ENCODE measurements around the gene ADAMTS4.

Gene ADAMTS4

DNA sequence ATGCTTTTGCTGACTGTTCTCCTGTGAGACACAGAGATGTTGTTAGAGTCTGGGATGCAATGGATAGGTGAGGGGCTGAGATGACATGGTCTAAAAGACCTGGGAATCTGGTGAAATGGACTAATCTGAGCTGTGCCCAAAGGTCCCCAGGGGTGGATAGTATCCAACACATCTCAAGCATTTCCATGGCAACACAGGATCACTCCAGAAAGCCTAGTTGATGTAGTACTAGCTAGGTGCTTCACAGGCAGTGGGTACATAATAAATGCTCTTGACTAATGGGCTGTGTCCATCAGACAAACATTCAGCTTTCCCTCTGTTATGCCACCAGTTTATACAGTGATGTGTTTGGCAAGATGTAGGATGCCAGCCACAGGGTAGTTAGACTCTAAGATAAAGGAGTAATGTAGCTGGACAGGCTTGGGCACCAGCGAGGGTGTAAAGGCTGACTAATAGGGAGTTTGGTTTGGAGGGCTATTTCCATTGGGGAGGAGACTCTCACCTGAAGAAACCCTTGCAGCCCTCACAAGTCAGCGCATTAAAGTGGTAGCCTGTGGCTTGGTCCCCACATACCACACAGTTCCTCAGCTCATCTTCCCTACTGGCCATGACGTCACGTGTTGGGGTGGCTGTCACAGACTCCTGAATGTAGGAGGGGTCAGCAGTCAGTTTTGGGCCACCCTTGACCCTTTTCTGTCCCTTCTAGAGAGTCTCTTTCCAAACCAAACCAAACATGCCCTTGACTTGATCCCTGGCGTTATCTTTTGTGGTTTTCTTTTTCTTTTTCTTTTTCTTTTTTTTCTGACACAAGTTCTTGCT is 37.3 kb upstream of the ADAMTS4 start:
- no peak overlapping the region for H3K4me3 ChIP-seq (ENCODE audit: low read depth, low read length)
- TF ChIP-seq, protein P1, sequence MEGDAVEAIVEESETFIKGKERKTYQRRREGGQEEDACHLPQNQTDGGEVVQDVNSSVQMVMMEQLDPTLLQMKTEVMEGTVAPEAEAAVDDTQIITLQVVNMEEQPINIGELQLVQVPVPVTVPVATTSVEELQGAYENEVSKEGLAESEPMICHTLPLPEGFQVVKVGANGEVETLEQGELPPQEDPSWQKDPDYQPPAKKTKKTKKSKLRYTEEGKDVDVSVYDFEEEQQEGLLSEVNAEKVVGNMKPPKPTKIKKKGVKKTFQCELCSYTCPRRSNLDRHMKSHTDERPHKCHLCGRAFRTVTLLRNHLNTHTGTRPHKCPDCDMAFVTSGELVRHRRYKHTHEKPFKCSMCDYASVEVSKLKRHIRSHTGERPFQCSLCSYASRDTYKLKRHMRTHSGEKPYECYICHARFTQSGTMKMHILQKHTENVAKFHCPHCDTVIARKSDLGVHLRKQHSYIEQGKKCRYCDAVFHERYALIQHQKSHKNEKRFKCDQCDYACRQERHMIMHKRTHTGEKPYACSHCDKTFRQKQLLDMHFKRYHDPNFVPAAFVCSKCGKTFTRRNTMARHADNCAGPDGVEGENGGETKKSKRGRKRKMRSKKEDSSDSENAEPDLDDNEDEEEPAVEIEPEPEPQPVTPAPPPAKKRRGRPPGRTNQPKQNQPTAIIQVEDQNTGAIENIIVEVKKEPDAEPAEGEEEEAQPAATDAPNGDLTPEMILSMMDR (IDR thresholded peaks at IDR 0.05; ENCODE audit: insufficient read depth, low read length, missing control alignments) = no peak
- CTCF ChIA-PET = interaction anchor here (1.0 to 8.4 kb wide), 5 partner anchors 9 to 145 kb away, joined by 3 to 120 read pairs (median 4); partner anchors contain the start of genes APOA2 and TOMM40L
- DNase-seq (ENCODE audit: low read depth, low spot score) = no peak
- POLR2A ChIA-PET = no interaction called here

DNA sequence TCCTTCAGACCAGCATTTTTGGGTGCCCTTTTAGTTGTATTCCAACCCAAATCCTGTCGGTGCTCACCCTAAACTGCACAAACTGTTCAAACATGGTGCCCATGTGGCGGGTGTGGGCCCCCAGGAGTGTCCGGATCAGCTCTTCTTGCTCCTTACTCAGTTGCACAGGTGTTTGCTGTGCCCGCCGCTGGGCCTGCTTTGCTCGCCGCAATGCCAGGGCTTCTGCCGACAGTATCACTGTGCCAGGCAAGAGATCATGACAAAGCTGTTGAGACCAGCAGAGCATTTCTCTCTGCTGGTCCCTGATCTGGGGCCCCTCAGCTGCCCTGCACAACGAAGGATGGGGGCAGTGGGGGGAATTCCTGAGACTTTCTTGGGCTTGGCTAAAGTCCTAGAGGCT is 34.2 kb upstream of the ADAMTS4 start:
- CTCF ChIA-PET = interaction anchor here (1.1 to 2.1 kb wide), 5 partner anchors 51 to 151 kb away, joined by 3 to 17 read pairs (median 8); no protein-coding TSS in a partner anchor
- no peak for DNase-seq (ENCODE audit: low read depth, low spot score)
- TF ChIP-seq, protein P1 (IDR thresholded peaks at IDR 0.05; ENCODE audit: insufficient read depth, low read length, missing control alignments) = no peak
- POLR2A ChIA-PET = interaction anchor here (0.6 kb wide), 1 partner anchor 36 kb away, joined by 3 read pairs; no protein-coding TSS in a partner anchor
- no peak overlapping the region for H3K4me3 ChIP-seq (ENCODE audit: low read depth, low read length)

DNA sequence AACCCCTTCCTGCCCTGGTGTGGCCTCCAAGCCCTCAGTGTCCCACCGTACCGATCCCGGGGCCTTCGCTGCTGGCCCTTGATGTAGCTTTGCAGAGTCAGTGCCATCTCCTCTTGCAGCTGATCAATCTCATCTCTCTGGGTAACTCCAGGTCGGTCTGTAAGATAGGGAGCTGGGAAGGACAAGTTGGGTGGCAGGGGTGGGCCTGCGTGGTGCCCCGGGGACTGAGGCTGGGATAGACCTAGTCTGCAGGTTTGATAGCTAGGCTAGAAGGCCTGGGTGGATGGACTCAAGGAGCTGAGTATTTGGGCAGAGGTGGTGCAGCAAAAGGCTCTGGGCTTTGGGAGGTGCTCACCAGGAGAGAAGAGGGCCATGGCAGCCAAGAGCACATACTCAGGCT is 31.9 kb upstream of the ADAMTS4 start:
- DNase-seq (ENCODE audit: low read depth, low spot score) = no peak
- ChIA-PET CTCF (interaction anchor here (0.9 to 23.5 kb wide), 9 partner anchors 8 to 151 kb away, joined by 3 to 758 read pairs (median 97); partner anchors contain the start of genes ADAMTS4, CFAP126, FCER1G and NDUFS2), POLR2A (no interaction called here)
- TF ChIP-seq, protein P1 (IDR thresholded peaks at IDR 0.05; ENCODE audit: insufficient read depth, low read length, missing control alignments) = no peak
- H3K4me3 ChIP-seq (ENCODE audit: low read depth, low read length) = no peak overlapping the region

DNA sequence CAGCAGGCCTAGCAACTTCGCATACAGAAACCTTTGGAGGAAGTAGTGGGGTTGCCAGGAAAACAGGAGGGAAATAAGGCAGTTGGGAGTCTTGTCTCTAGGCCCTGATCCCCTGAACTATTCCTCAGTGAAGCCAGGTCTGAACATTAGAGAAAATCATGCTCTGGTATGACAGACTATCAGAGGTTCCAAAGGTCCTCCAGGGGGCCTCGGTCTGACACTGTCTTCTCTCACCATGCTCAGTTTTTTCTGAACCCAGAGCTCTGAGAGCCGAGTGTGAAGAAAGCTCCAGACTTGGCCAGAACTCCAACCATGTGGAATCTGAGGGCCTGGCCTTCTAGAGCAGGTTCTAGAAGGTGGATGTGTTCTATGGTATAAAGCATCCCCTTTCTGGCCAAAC is 31.0 kb upstream of the ADAMTS4 start:
- TF ChIP-seq, protein P1 (IDR thresholded peaks at IDR 0.05; ENCODE audit: insufficient read depth, low read length, missing control alignments) = no peak
- H3K4me3 ChIP-seq (ENCODE audit: low read depth, low read length) = no peak overlapping the region
- POLR2A ChIA-PET = no interaction called here
- CTCF ChIA-PET = interaction anchor here (0.6 to 23.5 kb wide), 17 partner anchors 9 to 152 kb away, joined by 3 to 758 read pairs (median 26); partner anchors contain the start of genes ADAMTS4, FCER1G, NDUFS2 and NR1I3
- no peak for DNase-seq (ENCODE audit: low read depth, low spot score)

DNA sequence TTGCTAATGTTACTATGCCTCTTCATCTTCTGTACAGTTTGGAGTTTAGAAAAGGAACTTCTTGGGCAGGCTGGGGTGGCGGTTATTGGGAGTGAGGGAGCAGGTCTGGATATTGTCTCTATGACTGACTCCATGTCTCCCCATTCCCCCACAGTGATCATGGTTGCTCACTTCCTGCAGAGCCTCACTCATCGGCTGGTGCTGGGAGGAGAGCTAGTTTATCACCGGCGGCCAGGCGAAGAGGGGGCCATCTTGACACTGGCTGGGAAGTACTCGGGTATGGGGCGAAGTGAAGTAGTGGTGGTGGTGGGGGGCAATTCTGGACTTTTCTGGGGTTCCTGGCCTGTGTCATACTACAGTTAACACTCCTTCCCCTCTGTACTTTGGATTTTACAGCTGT is 29.2 kb upstream of the ADAMTS4 start:
- H3K4me3 ChIP-seq (ENCODE audit: low read depth, low read length) = no peak overlapping the region
- ChIA-PET POLR2A (no interaction called here), CTCF (interaction anchor here (0.7 to 23.5 kb wide), 22 partner anchors 10 to 154 kb away, joined by 3 to 758 read pairs (median 23); partner anchors contain the start of genes ADAMTS4, CFAP126, FCER1G and NDUFS2)
- TF ChIP-seq, protein P1 (IDR thresholded peaks at IDR 0.05; ENCODE audit: insufficient read depth, low read length, missing control alignments) = no peak
- no peak for DNase-seq (ENCODE audit: low read depth, low spot score)

All from AG04449 (cell line).